Sigmoid colon (tissue), 7 donors: ENCODE results near the gene ANKRD6. TPM values are rescaled to one million over a fixed set of nuclear protein-coding genes. Genes with fewer than 3 reads are reported as not detected.

Source experiments
- DNase-seq: peaks from one replicate; pipeline ENCODE4 v3.0.0-alpha.2; 2019
- H3K27ac ChIP-seq, 4 donors: fragments of 200-600 bp; sonication (generic); one replicate each; pipeline ENCODE4 v1.5.1; 2016 to 2019; ENCODE audit warnings: mild to moderate bottlenecking in 1 of 4
- H3K27me3 ChIP-seq, 3 donors: fragments of 200-600 bp; sonication (generic); one replicate each; pipeline ENCODE4 v1.5.1; 2019; ENCODE audit warnings: mild to moderate bottlenecking in 1 of 3
- H3K36me3 ChIP-seq, 4 donors: fragments of 200-600 bp; sonication (generic); one replicate each; pipeline ENCODE4 v1.5.1; 2016 to 2019
- H3K4me1 ChIP-seq, 4 donors: fragments of 200-600 bp; sonication (generic); one replicate each; pipeline ENCODE4 v1.5.1; 2017 to 2019
- H3K4me3 ChIP-seq, 4 donors: fragments of 200-600 bp; sonication (generic); one replicate each; pipeline ENCODE4 v1.5.1; 2017 to 2019; ENCODE audit warnings: mild to moderate bottlenecking in 2 of 4, moderate library complexity in 1 of 4
- H3K9me3 ChIP-seq, 4 donors: fragments of 200-600 bp in 3 of 4; sonication (generic) in 3 of 4; one replicate each; pipeline versions ENCODE4 v1.5.1 to v1.6.1; 2013 to 2019
- CTCF ChIP-seq, 4 experiments: fragments of 450-650 bp in 3 of 4; fragments of 200-600 bp in 1 of 4; IDR thresholded peaks; one replicate each; pipeline ENCODE4 v1.5.1; 2016 to 2019; ENCODE audit warnings: antibody characterized with exemption in 4 of 4, mild to moderate bottlenecking in 3 of 4, moderate library complexity in 2 of 4
- EP300 ChIP-seq, 4 donors: sonication (generic); formaldehyde crosslinking; IDR thresholded peaks; one replicate each; pipeline ENCODE4 v1.6.1; 2017; ENCODE audit warnings: antibody characterized with exemption in 4 of 4
- POLR2A ChIP-seq, 2 donors: fragments of 450-650 bp; IDR thresholded peaks; one replicate each; pipeline ENCODE4 v1.6.1; 2016; ENCODE audit warnings: antibody characterized with exemption in 2 of 2, mild to moderate bottlenecking in 2 of 2, moderate library complexity in 2 of 2
- POLR2AphosphoS5 ChIP-seq, 4 donors: sonication (generic); formaldehyde crosslinking; IDR thresholded peaks; one replicate each; pipeline ENCODE4 v1.6.1; 2017; ENCODE audit warnings: antibody characterized with exemption in 4 of 4
- WGBS, 2 donors: extraction: QIAGEN DNeasy Blood & Tissue Kit; methylation state at CpG; one replicate each; pipeline ENCODE4 v1.1.7; 2013; 5-methylcytosine and 5-hydroxymethylcytosine counted together
- intact Hi-C: fragments of 100-400 bp; cut with DNase I; formaldehyde crosslinking; loops from one replicate; pipeline ENCODE4 v1.15.1; 2023
- polyA plus RNA-seq, 3 donors: library from polyadenylated mRNA; stranded (reverse); fragments of 200-250 nt; gene quantifications; one replicate each; pipeline ENCODE4 v1.2.3, GENCODE V29; 2013
- total RNA-seq, 4 donors: library from RNA; depleted of rRNA; stranded (reverse); fragments of >200 nt; gene quantifications; one replicate each; pipeline ENCODE4 v1.1.0, GENCODE V29; 2016
- donor health status: healthy with polysubstance abuse.
- donor health status: Bipolar disorder and iron deficiency.
- donor health status: healthy.

ANKRD6 gene
- total and polyA plus RNA-seq, 7 donors, result 1.7 to 21.6 (median 8.0) TPM

DNA sequence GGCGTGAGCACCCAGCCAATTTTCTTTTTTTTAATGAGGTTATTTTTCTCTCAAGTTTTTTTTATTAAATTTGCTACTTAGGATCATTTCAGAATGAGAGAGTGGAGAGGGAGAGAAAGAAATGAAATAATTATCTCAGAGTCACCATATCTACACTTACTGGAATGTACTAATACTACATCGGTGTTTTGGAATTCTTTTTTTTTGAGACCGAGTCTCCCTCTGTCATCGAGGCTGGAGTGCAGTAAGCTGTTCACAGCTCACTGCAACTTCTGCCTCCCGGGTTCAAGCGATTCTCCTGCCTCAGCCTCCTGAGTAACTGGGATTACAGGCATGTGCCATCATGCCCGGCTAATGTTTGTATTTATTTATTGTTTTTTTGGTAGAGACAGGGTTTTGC is 27.8 kb downstream of the ANKRD6 start:
- DNase-seq, result no peak
- intact Hi-C loops, result no loop called here
- H3K9me3 ChIP-seq, result no peaks in the 10 kb centered on the region
- no peak overlapping the region for H3K27ac ChIP-seq
- 88 to 90% methylated on average over 7 of the region's 7 CpGs for WGBS, 2 donors
- H3K4me1 ChIP-seq, result no peaks in the 10 kb centered on the region
- no peaks in the 10 kb centered on the region for H3K36me3 ChIP-seq
- no peak overlapping the region for H3K4me3 ChIP-seq
- TF ChIP-seq POLR2A (IDR thresholded peaks at IDR 0.05) (no peak), POLR2AphosphoS5 (IDR thresholded peaks at IDR 0.05) (no peak), EP300 (IDR thresholded peaks at IDR 0.05) (no peak), CTCF (IDR thresholded peaks at IDR 0.05) (no peak)
- no peaks in the 10 kb centered on the region for H3K27me3 ChIP-seq

DNA sequence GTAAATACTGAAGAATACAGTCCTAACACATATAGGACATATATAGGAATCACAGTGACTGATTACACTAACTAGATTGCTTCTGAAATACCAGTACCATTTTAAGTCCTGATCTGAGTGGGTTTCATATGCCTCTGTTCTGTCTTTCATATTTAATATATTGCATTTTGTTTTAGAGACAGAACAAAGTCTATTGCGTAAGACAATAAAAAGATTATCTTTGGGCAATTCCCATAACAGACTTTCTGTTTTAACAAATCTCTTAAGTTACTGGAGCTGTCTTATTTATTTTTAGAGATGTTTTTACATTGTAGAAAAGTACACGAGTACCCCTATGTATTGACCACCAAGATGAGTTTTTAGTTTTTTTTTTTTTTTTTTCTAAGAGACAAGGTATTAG is 29.6 kb downstream of the ANKRD6 start:
- Histone ChIP-seq H3K9me3 (no peaks in the 10 kb centered on the region), H3K36me3 (no peaks in the 10 kb centered on the region), H3K27me3 (no peaks in the 10 kb centered on the region), H3K4me3 (no peak overlapping the region), H3K4me1 (peaks cover 0 to 4% (median 2%) of the 10 kb centered on the region in 4 donors), H3K27ac (no peak overlapping the region)
- no peak for DNase-seq
- WGBS, 2 donors, result 33 to 76% methylated on average over 2 of the region's 2 CpGs
- TF ChIP-seq POLR2A (IDR thresholded peaks at IDR 0.05), result no peak
- TF ChIP-seq POLR2AphosphoS5 (IDR thresholded peaks at IDR 0.05), result no peak
- no peak for TF ChIP-seq CTCF (IDR thresholded peaks at IDR 0.05)
- no peak for TF ChIP-seq EP300 (IDR thresholded peaks at IDR 0.05)
- intact Hi-C loops, result no loop called here

- DNase-seq, result no peak
- WGBS, 2 donors, result 87 to 88% methylated on average over 2 of the region's 2 CpGs
- H3K4me1 ChIP-seq, result peaks cover 0 to 12% (median 9%) of the 10 kb centered on the region in 4 donors
- no peaks in the 10 kb centered on the region for H3K9me3 ChIP-seq
- H3K4me3 ChIP-seq, result no peak overlapping the region
- H3K27me3 ChIP-seq, result no peaks in the 10 kb centered on the region
- no peaks in the 10 kb centered on the region for H3K36me3 ChIP-seq
- TF ChIP-seq POLR2AphosphoS5 (IDR thresholded peaks at IDR 0.05) (no peak), EP300 (IDR thresholded peaks at IDR 0.05) (no peak), CTCF (IDR thresholded peaks at IDR 0.05) (no peak), POLR2A (IDR thresholded peaks at IDR 0.05) (no peak)
- intact Hi-C loops, result no loop called here
- H3K27ac ChIP-seq, result no peak overlapping the region
Observed at GRCh38 chr6:89464295-89464694, 31.3 kb downstream of the ANKRD6 start.

- intact Hi-C loops, result no loop called here
- TF ChIP-seq POLR2A (IDR thresholded peaks at IDR 0.05) (no peak), CTCF (IDR thresholded peaks at IDR 0.05) (no peak), POLR2AphosphoS5 (IDR thresholded peaks at IDR 0.05) (no peak), EP300 (IDR thresholded peaks at IDR 0.05) (no peak)
- Histone ChIP-seq H3K27ac (no peak overlapping the region), H3K4me3 (no peak overlapping the region), H3K9me3 (no peaks in the 10 kb centered on the region), H3K4me1 (peaks cover 0 to 12% (median 9%) of the 10 kb centered on the region in 4 donors), H3K27me3 (no peaks in the 10 kb centered on the region), H3K36me3 (no peaks in the 10 kb centered on the region)
- WGBS, 2 donors, result 98 to 100% methylated on average over 1 of the region's 1 CpG
- no peak for DNase-seq
Observed at GRCh38 chr6:89467437-89467836, 34.5 kb downstream of the ANKRD6 start.

GRCh38 chr6:89468998-89469397 is 36.0 kb downstream of the ANKRD6 start:
- intact Hi-C loops, result no loop called here
- Histone ChIP-seq H3K4me3 (no peak overlapping the region), H3K4me1 (peaks cover 0 to 12% (median 9%) of the 10 kb centered on the region in 4 donors), H3K36me3 (no peaks in the 10 kb centered on the region), H3K27me3 (no peaks in the 10 kb centered on the region), H3K27ac (no peak overlapping the region), H3K9me3 (no peaks in the 10 kb centered on the region)
- WGBS, 2 donors, result 34 to 51% methylated on average over 1 of the region's 1 CpG
- DNase-seq, result no peak
- TF ChIP-seq POLR2AphosphoS5 (IDR thresholded peaks at IDR 0.05) (no peak), EP300 (IDR thresholded peaks at IDR 0.05) (no peak), POLR2A (IDR thresholded peaks at IDR 0.05) (no peak), CTCF (IDR thresholded peaks at IDR 0.05) (no peak)
